GM23338 (cell line): ENCODE data around the gene CYB561D2.

ENCODE experiments used
- CREB1 ChIP-seq: fragments of 250-450 bp; sonication (Bioruptor Pico); IDR thresholded peaks from 2 replicates; pipeline ENCODE4 v1.5.0; 2020; ENCODE audit warnings: low read depth, mild to moderate bottlenecking, moderate library complexity
- EZH2 ChIP-seq: fragments of 200-600 bp; sonication (generic); IDR thresholded peaks from one replicate; pipeline ENCODE4 v1.8.0; 2017; ENCODE audit warnings: antibody characterized with exemption, mild to moderate bottlenecking, low read depth; ENCODE audit not compliant: unreplicated experiment
- EZH2phosphoT487 ChIP-seq: fragments of 200-600 bp; sonication (generic); IDR thresholded peaks from one replicate; pipeline ENCODE4 v1.8.1; 2018; ENCODE audit warnings: antibody characterized with exemption; ENCODE audit not compliant: unreplicated experiment
- JUNB ChIP-seq: IDR thresholded peaks from one replicate; pipeline ENCODE4 v1.6.1; 2016; ENCODE audit warnings: antibody characterized with exemption; ENCODE audit not compliant: unreplicated experiment
- NANOG ChIP-seq: IDR thresholded peaks from 2 replicates; pipeline ENCODE4 v1.6.1; 2016; ENCODE audit warnings: antibody characterized with exemption, borderline replicate concordance
- POLR2AphosphoS5 ChIP-seq: IDR thresholded peaks from 2 replicates; pipeline ENCODE4 v1.6.1; 2016; ENCODE audit warnings: antibody characterized with exemption, low read depth
- STAT1 ChIP-seq: IDR thresholded peaks from one replicate; pipeline ENCODE4 v1.6.1; 2016; ENCODE audit warnings: antibody characterized with exemption; ENCODE audit not compliant: unreplicated experiment
- ZNF114 ChIP-seq: fragments of 250-450 bp; sonication (Bioruptor Pico); IDR thresholded peaks from 2 replicates; pipeline ENCODE4 v1.5.0; 2020; ENCODE audit warnings: mild to moderate bottlenecking, moderate library complexity
- ZNF331 ChIP-seq: fragments of 250-450 bp; sonication (Bioruptor Pico); IDR thresholded peaks from 2 replicates; pipeline ENCODE4 v1.5.0; 2020; ENCODE audit warnings: low read depth, mild to moderate bottlenecking, moderate library complexity
- TF ChIP-seq, protein P1 (sequence below): IDR thresholded peaks from 2 replicates; pipeline ENCODE4 v1.6.1; 2016; ENCODE audit warnings: antibody characterized with exemption
- TF ChIP-seq, protein P2 (sequence below), 2 experiments: fragments of 200-600 bp in 1 of 2; sonication (generic) in 1 of 2; conservative IDR thresholded peaks; 2 replicates each; pipeline versions ENCODE4 v1.5.1 to v1.6.1; 2016 to 2017; ENCODE audit warnings: antibody characterized with exemption in 2 of 2, low read depth in 2 of 2, mild to moderate bottlenecking in 2 of 2, moderate library complexity in 1 of 2
- TF ChIP-seq, protein P3 (sequence below): IDR thresholded peaks from one replicate; pipeline ENCODE4 v1.6.1; 2018; ENCODE audit warnings: antibody characterized with exemption; ENCODE audit not compliant: unreplicated experiment
- TF ChIP-seq, protein P4 (sequence below): fragments of 250-450 bp; sonication (Bioruptor Pico); IDR thresholded peaks from 2 replicates; pipeline ENCODE4 v1.5.0; 2020; ENCODE audit warnings: mild to moderate bottlenecking, moderate library complexity

DNA sequence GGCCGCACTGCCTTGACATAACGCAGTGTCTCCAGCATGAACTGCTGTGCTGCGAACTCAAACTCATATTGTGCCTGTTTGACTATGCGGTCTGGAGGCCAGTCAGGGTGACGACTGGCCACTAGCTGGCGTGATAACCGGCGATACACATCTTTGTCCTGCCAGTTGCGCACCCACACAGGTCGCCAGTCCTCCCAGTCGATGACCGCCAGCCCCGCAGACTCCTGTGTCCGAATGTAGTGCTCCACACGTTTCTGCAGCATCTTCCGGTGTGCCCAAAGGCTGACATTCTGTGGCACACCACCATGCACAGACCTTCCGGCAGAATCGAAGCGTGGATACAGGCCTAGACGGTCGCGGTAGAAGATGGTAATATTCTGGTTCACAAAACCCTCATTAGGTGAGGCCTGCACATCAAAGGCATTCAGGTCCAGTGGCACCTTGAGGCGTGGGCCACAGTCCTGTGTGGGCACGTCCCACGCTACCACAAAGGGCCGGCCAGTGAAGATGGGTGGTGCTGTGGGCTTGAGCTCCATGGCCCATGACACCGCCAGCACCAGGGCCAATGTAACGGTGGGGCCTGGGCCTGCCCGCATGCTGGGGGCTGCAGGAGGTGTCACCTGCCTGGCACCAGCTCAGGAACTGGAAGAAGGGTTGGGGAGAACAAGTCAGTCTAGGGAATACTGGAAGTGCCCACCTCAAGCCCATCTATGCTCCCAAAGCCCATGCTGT lies 30.6 kb upstream of the CYB561D2 start:
- TF ChIP-seq, protein P1, sequence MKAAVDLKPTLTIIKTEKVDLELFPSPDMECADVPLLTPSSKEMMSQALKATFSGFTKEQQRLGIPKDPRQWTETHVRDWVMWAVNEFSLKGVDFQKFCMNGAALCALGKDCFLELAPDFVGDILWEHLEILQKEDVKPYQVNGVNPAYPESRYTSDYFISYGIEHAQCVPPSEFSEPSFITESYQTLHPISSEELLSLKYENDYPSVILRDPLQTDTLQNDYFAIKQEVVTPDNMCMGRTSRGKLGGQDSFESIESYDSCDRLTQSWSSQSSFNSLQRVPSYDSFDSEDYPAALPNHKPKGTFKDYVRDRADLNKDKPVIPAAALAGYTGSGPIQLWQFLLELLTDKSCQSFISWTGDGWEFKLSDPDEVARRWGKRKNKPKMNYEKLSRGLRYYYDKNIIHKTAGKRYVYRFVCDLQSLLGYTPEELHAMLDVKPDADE: no peak
- TF ChIP-seq, protein P2, sequence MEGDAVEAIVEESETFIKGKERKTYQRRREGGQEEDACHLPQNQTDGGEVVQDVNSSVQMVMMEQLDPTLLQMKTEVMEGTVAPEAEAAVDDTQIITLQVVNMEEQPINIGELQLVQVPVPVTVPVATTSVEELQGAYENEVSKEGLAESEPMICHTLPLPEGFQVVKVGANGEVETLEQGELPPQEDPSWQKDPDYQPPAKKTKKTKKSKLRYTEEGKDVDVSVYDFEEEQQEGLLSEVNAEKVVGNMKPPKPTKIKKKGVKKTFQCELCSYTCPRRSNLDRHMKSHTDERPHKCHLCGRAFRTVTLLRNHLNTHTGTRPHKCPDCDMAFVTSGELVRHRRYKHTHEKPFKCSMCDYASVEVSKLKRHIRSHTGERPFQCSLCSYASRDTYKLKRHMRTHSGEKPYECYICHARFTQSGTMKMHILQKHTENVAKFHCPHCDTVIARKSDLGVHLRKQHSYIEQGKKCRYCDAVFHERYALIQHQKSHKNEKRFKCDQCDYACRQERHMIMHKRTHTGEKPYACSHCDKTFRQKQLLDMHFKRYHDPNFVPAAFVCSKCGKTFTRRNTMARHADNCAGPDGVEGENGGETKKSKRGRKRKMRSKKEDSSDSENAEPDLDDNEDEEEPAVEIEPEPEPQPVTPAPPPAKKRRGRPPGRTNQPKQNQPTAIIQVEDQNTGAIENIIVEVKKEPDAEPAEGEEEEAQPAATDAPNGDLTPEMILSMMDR (conservative IDR thresholded peaks at IDR 0.05; ENCODE audit: low read depth in 2 of 2): peak in 1 of 2 experiments; percentile 27; a peak in 2 of 4 replicates
- TF ChIP-seq CREB1 (CRISPR knock-in tag): no peak
- TF ChIP-seq, protein P3, sequence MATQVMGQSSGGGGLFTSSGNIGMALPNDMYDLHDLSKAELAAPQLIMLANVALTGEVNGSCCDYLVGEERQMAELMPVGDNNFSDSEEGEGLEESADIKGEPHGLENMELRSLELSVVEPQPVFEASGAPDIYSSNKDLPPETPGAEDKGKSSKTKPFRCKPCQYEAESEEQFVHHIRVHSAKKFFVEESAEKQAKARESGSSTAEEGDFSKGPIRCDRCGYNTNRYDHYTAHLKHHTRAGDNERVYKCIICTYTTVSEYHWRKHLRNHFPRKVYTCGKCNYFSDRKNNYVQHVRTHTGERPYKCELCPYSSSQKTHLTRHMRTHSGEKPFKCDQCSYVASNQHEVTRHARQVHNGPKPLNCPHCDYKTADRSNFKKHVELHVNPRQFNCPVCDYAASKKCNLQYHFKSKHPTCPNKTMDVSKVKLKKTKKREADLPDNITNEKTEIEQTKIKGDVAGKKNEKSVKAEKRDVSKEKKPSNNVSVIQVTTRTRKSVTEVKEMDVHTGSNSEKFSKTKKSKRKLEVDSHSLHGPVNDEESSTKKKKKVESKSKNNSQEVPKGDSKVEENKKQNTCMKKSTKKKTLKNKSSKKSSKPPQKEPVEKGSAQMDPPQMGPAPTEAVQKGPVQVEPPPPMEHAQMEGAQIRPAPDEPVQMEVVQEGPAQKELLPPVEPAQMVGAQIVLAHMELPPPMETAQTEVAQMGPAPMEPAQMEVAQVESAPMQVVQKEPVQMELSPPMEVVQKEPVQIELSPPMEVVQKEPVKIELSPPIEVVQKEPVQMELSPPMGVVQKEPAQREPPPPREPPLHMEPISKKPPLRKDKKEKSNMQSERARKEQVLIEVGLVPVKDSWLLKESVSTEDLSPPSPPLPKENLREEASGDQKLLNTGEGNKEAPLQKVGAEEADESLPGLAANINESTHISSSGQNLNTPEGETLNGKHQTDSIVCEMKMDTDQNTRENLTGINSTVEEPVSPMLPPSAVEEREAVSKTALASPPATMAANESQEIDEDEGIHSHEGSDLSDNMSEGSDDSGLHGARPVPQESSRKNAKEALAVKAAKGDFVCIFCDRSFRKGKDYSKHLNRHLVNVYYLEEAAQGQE: no peak
- no peak; the same call in 1 of the 2 replicates for TF ChIP-seq POLR2AphosphoS5
- TF ChIP-seq EZH2: no peak
- TF ChIP-seq EZH2phosphoT487: no peak
- TF ChIP-seq JUNB: no peak
- TF ChIP-seq, protein P4, sequence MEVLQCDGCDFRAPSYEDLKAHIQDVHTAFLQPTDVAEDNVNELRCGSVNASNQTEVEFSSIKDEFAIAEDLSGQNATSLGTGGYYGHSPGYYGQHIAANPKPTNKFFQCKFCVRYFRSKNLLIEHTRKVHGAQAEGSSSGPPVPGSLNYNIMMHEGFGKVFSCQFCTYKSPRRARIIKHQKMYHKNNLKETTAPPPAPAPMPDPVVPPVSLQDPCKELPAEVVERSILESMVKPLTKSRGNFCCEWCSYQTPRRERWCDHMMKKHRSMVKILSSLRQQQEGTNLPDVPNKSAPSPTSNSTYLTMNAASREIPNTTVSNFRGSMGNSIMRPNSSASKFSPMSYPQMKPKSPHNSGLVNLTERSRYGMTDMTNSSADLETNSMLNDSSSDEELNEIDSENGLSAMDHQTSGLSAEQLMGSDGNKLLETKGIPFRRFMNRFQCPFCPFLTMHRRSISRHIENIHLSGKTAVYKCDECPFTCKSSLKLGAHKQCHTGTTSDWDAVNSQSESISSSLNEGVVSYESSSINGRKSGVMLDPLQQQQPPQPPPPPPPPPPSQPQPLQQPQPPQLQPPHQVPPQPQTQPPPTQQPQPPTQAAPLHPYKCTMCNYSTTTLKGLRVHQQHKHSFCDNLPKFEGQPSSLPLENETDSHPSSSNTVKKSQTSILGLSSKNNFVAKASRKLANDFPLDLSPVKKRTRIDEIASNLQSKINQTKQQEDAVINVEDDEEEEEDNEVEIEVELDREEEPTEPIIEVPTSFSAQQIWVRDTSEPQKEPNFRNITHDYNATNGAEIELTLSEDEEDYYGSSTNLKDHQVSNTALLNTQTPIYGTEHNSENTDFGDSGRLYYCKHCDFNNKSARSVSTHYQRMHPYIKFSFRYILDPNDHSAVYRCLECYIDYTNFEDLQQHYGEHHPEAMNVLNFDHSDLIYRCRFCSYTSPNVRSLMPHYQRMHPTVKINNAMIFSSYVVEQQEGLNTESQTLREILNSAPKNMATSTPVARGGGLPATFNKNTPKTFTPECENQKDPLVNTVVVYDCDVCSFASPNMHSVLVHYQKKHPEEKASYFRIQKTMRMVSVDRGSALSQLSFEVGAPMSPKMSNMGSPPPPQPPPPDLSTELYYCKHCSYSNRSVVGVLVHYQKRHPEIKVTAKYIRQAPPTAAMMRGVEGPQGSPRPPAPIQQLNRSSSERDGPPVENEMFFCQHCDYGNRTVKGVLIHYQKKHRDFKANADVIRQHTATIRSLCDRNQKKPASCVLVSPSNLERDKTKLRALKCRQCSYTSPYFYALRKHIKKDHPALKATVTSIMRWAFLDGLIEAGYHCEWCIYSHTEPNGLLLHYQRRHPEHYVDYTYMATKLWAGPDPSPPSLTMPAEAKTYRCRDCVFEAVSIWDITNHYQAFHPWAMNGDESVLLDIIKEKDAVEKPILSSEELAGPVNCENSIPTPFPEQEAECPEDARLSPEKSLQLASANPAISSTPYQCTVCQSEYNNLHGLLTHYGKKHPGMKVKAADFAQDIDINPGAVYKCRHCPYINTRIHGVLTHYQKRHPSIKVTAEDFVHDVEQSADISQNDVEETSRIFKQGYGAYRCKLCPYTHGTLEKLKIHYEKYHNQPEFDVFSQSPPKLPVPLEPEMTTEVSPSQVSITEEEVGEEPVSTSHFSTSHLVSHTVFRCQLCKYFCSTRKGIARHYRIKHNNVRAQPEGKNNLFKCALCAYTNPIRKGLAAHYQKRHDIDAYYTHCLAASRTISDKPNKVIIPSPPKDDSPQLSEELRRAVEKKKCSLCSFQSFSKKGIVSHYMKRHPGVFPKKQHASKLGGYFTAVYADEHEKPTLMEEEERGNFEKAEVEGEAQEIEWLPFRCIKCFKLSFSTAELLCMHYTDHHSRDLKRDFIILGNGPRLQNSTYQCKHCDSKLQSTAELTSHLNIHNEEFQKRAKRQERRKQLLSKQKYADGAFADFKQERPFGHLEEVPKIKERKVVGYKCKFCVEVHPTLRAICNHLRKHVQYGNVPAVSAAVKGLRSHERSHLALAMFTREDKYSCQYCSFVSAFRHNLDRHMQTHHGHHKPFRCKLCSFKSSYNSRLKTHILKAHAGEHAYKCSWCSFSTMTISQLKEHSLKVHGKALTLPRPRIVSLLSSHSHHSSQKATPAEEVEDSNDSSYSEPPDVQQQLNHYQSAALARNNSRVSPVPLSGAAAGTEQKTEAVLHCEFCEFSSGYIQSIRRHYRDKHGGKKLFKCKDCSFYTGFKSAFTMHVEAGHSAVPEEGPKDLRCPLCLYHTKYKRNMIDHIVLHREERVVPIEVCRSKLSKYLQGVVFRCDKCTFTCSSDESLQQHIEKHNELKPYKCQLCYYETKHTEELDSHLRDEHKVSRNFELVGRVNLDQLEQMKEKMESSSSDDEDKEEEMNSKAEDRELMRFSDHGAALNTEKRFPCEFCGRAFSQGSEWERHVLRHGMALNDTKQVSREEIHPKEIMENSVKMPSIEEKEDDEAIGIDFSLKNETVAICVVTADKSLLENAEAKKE: no peak
- no peak for TF ChIP-seq STAT1
- TF ChIP-seq ZNF331 (CRISPR knock-in tag): no peak
- no peak for TF ChIP-seq ZNF114 (CRISPR knock-in tag)
- no peak for TF ChIP-seq NANOG
